Spleen (tissue), 7 donors: Measurements from ENCODE around the gene PNMA1.

Source experiments
- POLR2A ChIP-seq, 3 donors: fragments of 450-650 bp; IDR thresholded peaks; one replicate each; pipeline ENCODE4 v1.5.1; 2017; ENCODE audit warnings: antibody characterized with exemption in 3 of 3, mild to moderate bottlenecking in 1 of 3
- TF ChIP-seq, protein P1 (sequence below), 11 experiments: fragments of 200-600 bp in 7 of 11; fragments of 450-650 bp in 4 of 11; sonication (generic) in 4 of 11; IDR thresholded peaks in 8 of 11; conservative IDR thresholded peaks in 3 of 11; 1 replicate in 7 of 11; 2 replicates in 4 of 11; pipeline versions ENCODE4 v1.4.0 to v1.8.0; 2016 to 2021; ENCODE audit warnings: antibody characterized with exemption in 11 of 11, inconsistent platforms in 4 of 11, mild to moderate bottlenecking in 1 of 11
- donor health status: DM: no; HTN: no; CAD: no; lungs with moderate emphysema.
- donor health status: DM: no; HTN: no; CAD: no.
- donor health status: DM: no; HTN: no; CAD: no.

DNA sequence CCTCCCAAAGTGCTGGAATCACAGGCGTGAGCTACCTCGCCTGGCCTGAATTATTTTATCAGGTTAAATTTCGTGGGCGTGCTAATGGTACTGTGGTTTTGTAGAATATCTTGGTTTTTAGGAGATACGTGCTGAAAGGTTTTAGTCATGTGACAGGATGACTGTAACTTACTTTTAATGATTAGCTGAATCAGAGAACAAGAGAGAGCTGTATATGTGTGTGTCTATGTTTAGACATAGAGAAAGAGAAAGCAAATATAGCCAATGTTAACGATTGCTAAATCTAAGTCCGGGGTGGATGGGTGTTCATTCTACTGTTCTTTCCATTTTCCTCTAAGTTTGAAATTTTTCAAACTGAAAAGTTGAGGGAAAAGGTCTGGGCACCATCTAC, 9.2 kb upstream of the PNMA1 start:
- TF ChIP-seq, protein P1, sequence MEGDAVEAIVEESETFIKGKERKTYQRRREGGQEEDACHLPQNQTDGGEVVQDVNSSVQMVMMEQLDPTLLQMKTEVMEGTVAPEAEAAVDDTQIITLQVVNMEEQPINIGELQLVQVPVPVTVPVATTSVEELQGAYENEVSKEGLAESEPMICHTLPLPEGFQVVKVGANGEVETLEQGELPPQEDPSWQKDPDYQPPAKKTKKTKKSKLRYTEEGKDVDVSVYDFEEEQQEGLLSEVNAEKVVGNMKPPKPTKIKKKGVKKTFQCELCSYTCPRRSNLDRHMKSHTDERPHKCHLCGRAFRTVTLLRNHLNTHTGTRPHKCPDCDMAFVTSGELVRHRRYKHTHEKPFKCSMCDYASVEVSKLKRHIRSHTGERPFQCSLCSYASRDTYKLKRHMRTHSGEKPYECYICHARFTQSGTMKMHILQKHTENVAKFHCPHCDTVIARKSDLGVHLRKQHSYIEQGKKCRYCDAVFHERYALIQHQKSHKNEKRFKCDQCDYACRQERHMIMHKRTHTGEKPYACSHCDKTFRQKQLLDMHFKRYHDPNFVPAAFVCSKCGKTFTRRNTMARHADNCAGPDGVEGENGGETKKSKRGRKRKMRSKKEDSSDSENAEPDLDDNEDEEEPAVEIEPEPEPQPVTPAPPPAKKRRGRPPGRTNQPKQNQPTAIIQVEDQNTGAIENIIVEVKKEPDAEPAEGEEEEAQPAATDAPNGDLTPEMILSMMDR (IDR thresholded peaks at IDR 0.05 in 8 of 11, conservative IDR thresholded peaks at IDR 0.05 in 3 of 11), result no peak
- no peak for TF ChIP-seq POLR2A (IDR thresholded peaks at IDR 0.05)
